Gastrocnemius medialis (tissue), 4 donors: Measurements from ENCODE around the gene ZNF507. TPM values are rescaled to one million over a fixed set of nuclear protein-coding genes. Genes with fewer than 3 reads are reported as not detected.

Experiments
- ATAC-seq, 2 donors: fragments of 150-250 bp; one replicate each; pipeline ENCODE4 v1.9.1; 2016
- DNase-seq, 2 donors: peaks; one replicate each; pipeline ENCODE4 v3.0.0-alpha.2; 2019
- H3K27ac ChIP-seq, 4 donors: fragments of 200-600 bp; sonication (generic); 1 replicate in 1 of 4; 2 replicates in 3 of 4; pipeline ENCODE4 v1.5.1; 2016 to 2018; ENCODE audit warnings: mild to moderate bottlenecking in 2 of 4, moderate library complexity in 1 of 4
- H3K27me3 ChIP-seq, 3 donors: fragments of 200-600 bp; sonication (generic) in 2 of 3; 1 replicate in 1 of 3; 2 replicates in 2 of 3; pipeline versions ENCODE4 v1.5.1 to v1.6.0; 2016 to 2019; ENCODE audit warnings: mild to moderate bottlenecking in 1 of 3, moderate library complexity in 1 of 3
- H3K36me3 ChIP-seq, 2 donors: fragments of 200-600 bp; sonication (generic) in 1 of 2; one replicate each; pipeline ENCODE4 v1.5.1; 2017 to 2018
- H3K4me1 ChIP-seq, 2 donors: fragments of 200-600 bp; sonication (generic) in 1 of 2; one replicate each; pipeline ENCODE4 v1.5.1; 2016 to 2017; ENCODE audit warnings: mild to moderate bottlenecking in 2 of 2
- H3K4me3 ChIP-seq, 4 donors: fragments of 200-600 bp; sonication (generic) in 3 of 4; 1 replicate in 1 of 4; 2 replicates in 3 of 4; pipeline ENCODE4 v1.5.1; 2016 to 2019; ENCODE audit warnings: mild to moderate bottlenecking in 2 of 4
- H3K9me3 ChIP-seq, 3 donors: fragments of 200-600 bp; sonication (generic) in 2 of 3; 1 replicate in 1 of 3; 2 replicates in 2 of 3; pipeline ENCODE4 v1.5.1; 2016 to 2019
- CTCF ChIP-seq, 5 experiments: fragments of 450-650 bp in 3 of 5; fragments of 200-600 bp in 2 of 5; sonication (generic) in 2 of 5; IDR thresholded peaks in 4 of 5; conservative IDR thresholded peaks in 1 of 5; 1 replicate in 4 of 5; 2 replicates in 1 of 5; pipeline ENCODE4 v1.5.1; 2016 to 2019; ENCODE audit warnings: antibody characterized with exemption in 5 of 5, mild to moderate bottlenecking in 3 of 5, moderate library complexity in 3 of 5
- POLR2A ChIP-seq, 2 donors: fragments of 450-650 bp; IDR thresholded peaks; one replicate each; pipeline ENCODE4 v1.6.1; 2017; ENCODE audit warnings: antibody characterized with exemption in 2 of 2, mild to moderate bottlenecking in 2 of 2, moderate library complexity in 2 of 2
- in situ Hi-C, 4 donors: fragments of 200-750 bp; cut with MboI; loops; one replicate each; pipeline versions ENCODE4 v1.15.0 to v1.8.0; 2017; ENCODE audit warnings: low sequenced_read_pairs in 4 of 4
- intact Hi-C: fragments of 100-400 bp; cut with DNase I; formaldehyde crosslinking; loops from one replicate; pipeline ENCODE4 v1.15.1; 2023; ENCODE audit warnings: low total_unique reads
- total RNA-seq, 4 donors: library from RNA; depleted of rRNA; stranded (reverse); fragments of >200 nt; gene quantifications; one replicate each; pipeline versions ENCODE4 v1.1.0 to v1.2.3, GENCODE V29; 2016

Gene ZNF507
- total RNA-seq, 4 donors from 2014 or later, result 11.9 to 21.8 (median 17.8) TPM

DNA sequence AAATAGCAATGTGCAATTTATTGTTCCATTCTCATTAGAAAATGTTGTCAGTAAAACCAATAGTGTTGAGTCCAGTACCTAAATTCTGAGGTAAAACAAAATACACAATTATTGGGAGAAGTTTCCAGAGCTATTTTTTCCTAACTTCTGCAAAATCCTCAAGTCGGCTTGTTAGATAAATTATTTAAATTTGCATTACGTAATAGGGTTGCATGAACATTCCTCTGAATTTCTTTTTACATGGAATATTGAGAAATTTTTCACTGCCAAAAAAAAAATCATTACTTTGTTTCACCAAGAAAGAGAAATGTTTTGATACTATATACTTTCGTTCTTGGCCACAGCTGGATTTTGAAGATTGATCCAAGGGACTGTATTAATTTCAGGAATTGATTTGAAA lies 1.5 kb downstream of the ZNF507 start:
- H3K4me1 ChIP-seq, result peaks cover 40 to 43% of the 10 kb centered on the region in 2 donors
- H3K4me3 ChIP-seq, result peak overlapping the region; percentile 83 to 97 (median 87)
- ATAC-seq (no peak), DNase-seq (no peak)
- peaks cover 0 to 30% of the 10 kb centered on the region in 2 donors for H3K36me3 ChIP-seq
- no peaks in the 10 kb centered on the region for H3K9me3 ChIP-seq
- H3K27ac ChIP-seq, result peak overlapping the region in 3 of 4 donors; percentile 75 to 86 (median 86)
- intact Hi-C loops (loop anchor here (5.0 kb wide), 1 partner anchor 235 kb away; the partner anchor contains the start of gene PDCD5), in situ Hi-C loops (no loop called here)
- no peak for TF ChIP-seq CTCF (IDR thresholded peaks at IDR 0.05 in 4 of 5, conservative IDR thresholded peaks at IDR 0.05 in 1 of 5)
- TF ChIP-seq POLR2A (IDR thresholded peaks at IDR 0.05), result no peak
- no peaks in the 10 kb centered on the region for H3K27me3 ChIP-seq

DNA sequence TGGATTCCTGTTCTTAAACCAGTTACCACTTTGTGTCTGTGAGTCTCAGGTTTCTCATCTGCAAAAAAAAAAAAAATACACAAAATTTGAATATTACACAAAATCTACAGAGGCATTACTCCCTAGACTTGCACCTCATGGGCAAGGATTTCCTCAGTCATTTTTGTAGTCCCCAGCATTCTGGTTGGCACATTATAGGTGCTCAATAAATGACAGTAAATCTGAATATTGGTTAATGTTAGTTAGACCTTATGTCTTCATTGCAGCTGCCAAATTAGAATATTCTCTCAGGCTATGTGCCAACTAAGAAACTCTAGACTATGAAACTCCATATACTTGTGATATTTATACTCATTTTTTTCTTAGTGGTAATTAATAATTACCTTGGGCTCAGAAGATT lies 2.2 kb downstream of the ZNF507 start:
- ATAC-seq (no peak), DNase-seq (no peak)
- intact Hi-C loops (loop anchor here (5.0 kb wide), 1 partner anchor 235 kb away; the partner anchor contains the start of gene PDCD5), in situ Hi-C loops (no loop called here)
- no peak for TF ChIP-seq CTCF (IDR thresholded peaks at IDR 0.05 in 4 of 5, conservative IDR thresholded peaks at IDR 0.05 in 1 of 5)
- H3K4me1 ChIP-seq, result peaks cover 46 to 49% of the 10 kb centered on the region in 2 donors
- H3K4me3 ChIP-seq, result peak overlapping the region in 1 of 4 donors; percentile 90
- no peaks in the 10 kb centered on the region for H3K27me3 ChIP-seq
- H3K27ac ChIP-seq, result peak overlapping the region in 1 of 4 donors; percentile 86
- H3K36me3 ChIP-seq, result peaks cover 0 to 31% of the 10 kb centered on the region in 2 donors
- H3K9me3 ChIP-seq, result no peaks in the 10 kb centered on the region

GRCh38 chr19:32349051-32349450 lies 3.6 kb downstream of the ZNF507 start:
- intact Hi-C loops (loop anchor here (5.0 kb wide), 1 partner anchor 233 kb away; the partner anchor contains the start of gene PDCD5), in situ Hi-C loops (no loop called here)
- no peaks in the 10 kb centered on the region for H3K9me3 ChIP-seq
- peak overlapping the region in 2 of 4 donors; percentile 8 to 90 for H3K27ac ChIP-seq
- no peak for DNase-seq
- H3K4me1 ChIP-seq, result peaks cover 48 to 49% of the 10 kb centered on the region in 2 donors
- no peak for ATAC-seq
- peaks cover 0 to 46% of the 10 kb centered on the region in 2 donors for H3K36me3 ChIP-seq
- H3K4me3 ChIP-seq, result no peak overlapping the region
- no peaks in the 10 kb centered on the region for H3K27me3 ChIP-seq
- TF ChIP-seq CTCF (IDR thresholded peaks at IDR 0.05 in 4 of 5, conservative IDR thresholded peaks at IDR 0.05 in 1 of 5) (no peak), POLR2A (IDR thresholded peaks at IDR 0.05) (no peak)

DNA sequence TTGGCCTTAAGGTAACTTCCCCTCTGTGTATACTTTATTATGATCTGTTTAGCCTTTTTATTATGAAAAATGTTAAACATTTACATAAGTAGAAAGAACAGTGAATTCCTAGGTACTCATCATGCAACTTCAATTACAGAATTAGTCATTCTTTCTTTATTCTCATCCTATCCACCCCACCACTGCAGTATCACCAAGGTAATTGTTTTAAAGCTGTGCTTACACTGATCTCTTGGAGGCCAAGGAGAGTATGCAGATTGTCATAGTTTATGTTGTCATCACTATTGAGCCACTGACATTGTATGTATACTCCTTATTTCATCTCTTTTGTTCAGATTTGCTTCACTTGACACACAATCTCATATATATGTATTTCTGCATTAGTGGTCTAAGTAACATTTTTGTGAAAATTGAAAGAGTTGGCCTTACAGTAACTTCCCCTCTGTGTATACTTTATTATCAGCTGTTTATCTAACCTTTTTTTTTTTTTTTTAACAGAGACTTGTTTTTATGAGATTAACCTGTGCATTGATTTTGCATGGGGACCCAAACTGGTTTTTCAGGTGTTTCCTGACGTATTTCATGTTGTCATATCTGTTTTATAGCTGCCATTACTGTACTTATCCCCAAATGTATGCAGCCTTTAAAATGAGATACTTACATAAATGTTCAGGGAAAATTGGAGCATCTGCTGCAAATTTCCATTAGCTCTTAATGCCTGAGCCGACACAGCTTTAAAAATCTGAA lies 4.5 kb downstream of the ZNF507 start:
- H3K27ac ChIP-seq, result peak overlapping the region; percentile 83 to 90 (median 88)
- no peak for DNase-seq
- no peak for ATAC-seq
- in situ Hi-C loops (loop anchor here in 2 of 4 donors (10.0 to 25.0 kb wide), 2 partner anchors 55 to 337 kb away; partner anchors contain the start of genes ANKRD27 (in 1 of the 2), DPY19L3 (in 1 of the 2), NUDT19 (in 1 of the 2) and RGS9BP (in 1 of the 2)), intact Hi-C loops (loop anchor here (5.0 to 10.0 kb wide), 2 partner anchors 232 to 955 kb away; partner anchors contain the start of genes CEBPA and PDCD5)
- peaks cover 48 to 49% of the 10 kb centered on the region in 2 donors for H3K4me1 ChIP-seq
- H3K4me3 ChIP-seq, result no peak overlapping the region
- no peaks in the 10 kb centered on the region for H3K27me3 ChIP-seq
- TF ChIP-seq CTCF (IDR thresholded peaks at IDR 0.05 in 4 of 5, conservative IDR thresholded peaks at IDR 0.05 in 1 of 5) (no peak), POLR2A (IDR thresholded peaks at IDR 0.05) (no peak)
- no peaks in the 10 kb centered on the region for H3K9me3 ChIP-seq
- peaks cover 0 to 54% of the 10 kb centered on the region in 2 donors for H3K36me3 ChIP-seq
